Transverse colon (tissue), 4 donors: ENCODE measurements around the gene ORC4. TPM values are rescaled to one million over a fixed set of nuclear protein-coding genes. Genes with fewer than 3 reads are reported as not detected.

ENCODE experiments used
- DNase-seq: peaks from one replicate; pipeline ENCODE4 v3.0.0-alpha.2; 2019
- H3K27ac ChIP-seq, 4 donors: fragments of 200-600 bp; sonication (generic); 2 replicates each; pipeline ENCODE4 v1.5.1; 2016 to 2018; ENCODE audit warnings: inconsistent platforms in 4 of 4
- H3K27me3 ChIP-seq: fragments of 200-600 bp; sonication (generic); 2 replicates; pipeline ENCODE4 v1.5.1; 2017; ENCODE audit warnings: inconsistent platforms
- H3K36me3 ChIP-seq, 4 donors: fragments of 200-600 bp; sonication (generic); 2 replicates each; pipeline ENCODE4 v1.5.1; 2017 to 2019; ENCODE audit warnings: inconsistent platforms in 4 of 4
- H3K4me1 ChIP-seq, 4 donors: fragments of 200-600 bp; sonication (generic); 2 replicates each; pipeline ENCODE4 v1.5.1; 2017 to 2020; ENCODE audit warnings: inconsistent platforms in 4 of 4
- H3K4me3 ChIP-seq, 4 donors: fragments of 200-600 bp; sonication (generic); 1 replicate in 1 of 4; 2 replicates in 3 of 4; pipeline versions ENCODE4 v1.5.1 to v1.6.1; 2017 to 2019; ENCODE audit warnings: inconsistent platforms in 4 of 4
- H3K9me3 ChIP-seq, 2 donors: fragments of 200-600 bp; sonication (generic); 2 replicates each; pipeline ENCODE4 v1.5.1; 2017 to 2019; ENCODE audit warnings: inconsistent platforms in 2 of 2
- EP300 ChIP-seq: sonication (generic); formaldehyde crosslinking; IDR thresholded peaks from one replicate; pipeline ENCODE4 v1.6.1; 2017; ENCODE audit warnings: antibody characterized with exemption, low read depth
- POLR2A ChIP-seq: fragments of 450-650 bp; IDR thresholded peaks from one replicate; pipeline ENCODE4 v1.6.1; 2016; ENCODE audit warnings: antibody characterized with exemption, mild to moderate bottlenecking, moderate library complexity
- POLR2AphosphoS5 ChIP-seq, 3 donors: sonication (generic); formaldehyde crosslinking; IDR thresholded peaks; one replicate each; pipeline ENCODE4 v1.6.1; 2016; ENCODE audit warnings: antibody characterized with exemption in 3 of 3
- WGBS, 2 donors: methylation state at CpG; one replicate each; pipeline ENCODE4 v1.1.5; 2018; ENCODE audit warnings: low coverage in 1 of 2; 5-methylcytosine and 5-hydroxymethylcytosine counted together
- in situ Hi-C, 4 donors: fragments of 200-750 bp; cut with MboI; loops; one replicate each; pipeline versions ENCODE4 v1.15.0 to v1.15.1; 2017; ENCODE audit warnings: low sequenced_read_pairs in 3 of 4, low pct_ligation_motif_present in 1 of 4, low pct_unique_long_range_greater_than_20kb in 1 of 4
- intact Hi-C: fragments of 100-400 bp; cut with DNase I; formaldehyde crosslinking; loops from one replicate; pipeline ENCODE4 v1.15.1; 2023; ENCODE audit warnings: low total_unique reads
- total RNA-seq, 4 donors: library from RNA; depleted of rRNA; stranded (reverse); fragments of >200 nt; gene quantifications; one replicate each; pipeline ENCODE4 v1.1.0, GENCODE V29; 2016
- TF ChIP-seq, protein P1 (sequence below), 5 experiments: fragments of 200-600 bp in 3 of 5; fragments of 450-650 bp in 2 of 5; sonication (generic) in 3 of 5; IDR thresholded peaks; 1 replicate in 2 of 5; 2 replicates in 3 of 5; pipeline ENCODE4 v1.5.1; 2016 to 2017; ENCODE audit warnings: antibody characterized with exemption in 5 of 5, inconsistent platforms in 3 of 5, mild to moderate bottlenecking in 2 of 5, moderate library complexity in 1 of 5

Gene ORC4
- total RNA-seq, 4 donors from 2014 or later, result 5.2 to 65.3 (median 50.1) TPM

- Histone ChIP-seq H3K9me3 (no peaks in the 10 kb centered on the region), H3K4me3 (no peak overlapping the region), H3K4me1 (peaks cover 0 to 13% (median 3%) of the 10 kb centered on the region in 4 donors), H3K36me3 (peaks cover 0 to 20% (median 9%) of the 10 kb centered on the region in 4 donors), H3K27me3 (no peaks in the 10 kb centered on the region), H3K27ac (peak overlapping the region in 1 of 4 donors; percentile 4)
- no peak for DNase-seq
- 88 to 94% methylated on average over 1 of the region's 1 CpG for WGBS, 2 donors
- no peak for TF ChIP-seq POLR2A
- TF ChIP-seq, protein P1, sequence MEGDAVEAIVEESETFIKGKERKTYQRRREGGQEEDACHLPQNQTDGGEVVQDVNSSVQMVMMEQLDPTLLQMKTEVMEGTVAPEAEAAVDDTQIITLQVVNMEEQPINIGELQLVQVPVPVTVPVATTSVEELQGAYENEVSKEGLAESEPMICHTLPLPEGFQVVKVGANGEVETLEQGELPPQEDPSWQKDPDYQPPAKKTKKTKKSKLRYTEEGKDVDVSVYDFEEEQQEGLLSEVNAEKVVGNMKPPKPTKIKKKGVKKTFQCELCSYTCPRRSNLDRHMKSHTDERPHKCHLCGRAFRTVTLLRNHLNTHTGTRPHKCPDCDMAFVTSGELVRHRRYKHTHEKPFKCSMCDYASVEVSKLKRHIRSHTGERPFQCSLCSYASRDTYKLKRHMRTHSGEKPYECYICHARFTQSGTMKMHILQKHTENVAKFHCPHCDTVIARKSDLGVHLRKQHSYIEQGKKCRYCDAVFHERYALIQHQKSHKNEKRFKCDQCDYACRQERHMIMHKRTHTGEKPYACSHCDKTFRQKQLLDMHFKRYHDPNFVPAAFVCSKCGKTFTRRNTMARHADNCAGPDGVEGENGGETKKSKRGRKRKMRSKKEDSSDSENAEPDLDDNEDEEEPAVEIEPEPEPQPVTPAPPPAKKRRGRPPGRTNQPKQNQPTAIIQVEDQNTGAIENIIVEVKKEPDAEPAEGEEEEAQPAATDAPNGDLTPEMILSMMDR (IDR thresholded peaks at IDR 0.05), result no peak
- no peak for TF ChIP-seq EP300
- TF ChIP-seq POLR2AphosphoS5 (IDR thresholded peaks at IDR 0.05), result no peak
- in situ Hi-C loops (loop anchor here in 2 of 4 donors (25.0 kb wide), 2 partner anchors 573 to 1048 kb away; no protein-coding TSS in a partner anchor), intact Hi-C loops (loop anchor here (5.0 kb wide), 2 partner anchors 263 to 568 kb away; no protein-coding TSS in a partner anchor)
These were observed 81.2 kb downstream of the ORC4 start for GRCh38 chr2:147939313-147939712.

DNA sequence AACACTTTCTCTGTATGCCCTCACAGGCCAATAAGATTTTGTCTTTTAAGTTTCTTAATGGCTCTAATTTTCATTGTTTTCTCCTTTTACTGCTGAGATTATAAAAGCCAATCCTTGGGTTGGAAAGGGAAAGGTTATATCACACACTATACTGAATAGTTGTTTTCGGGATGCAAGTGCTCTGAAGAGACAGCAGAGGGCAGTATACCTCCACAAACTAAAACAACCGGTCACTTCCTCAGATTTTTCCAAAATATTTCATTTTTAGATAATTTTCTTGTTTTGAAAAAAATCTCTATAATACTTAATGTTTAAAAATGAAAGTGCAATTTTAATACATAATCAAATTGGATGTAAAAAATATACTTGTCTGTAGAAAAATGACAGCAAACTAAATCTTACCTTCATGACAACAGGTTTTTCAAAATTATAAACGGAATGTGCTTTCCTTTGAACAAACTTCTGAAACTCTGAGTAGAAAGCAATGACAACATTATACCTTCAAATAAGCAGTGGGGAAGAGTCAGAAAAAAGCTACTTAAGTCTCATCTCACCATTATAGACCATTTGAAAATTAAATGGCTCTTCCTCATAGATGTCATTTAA is 82.7 kb downstream of the ORC4 start:
- in situ Hi-C loops (loop anchor here in 2 of 4 donors (25.0 kb wide), 2 partner anchors 574 to 1049 kb away; no protein-coding TSS in a partner anchor), intact Hi-C loops (loop anchor here (5.0 kb wide), 2 partner anchors 264 to 569 kb away; no protein-coding TSS in a partner anchor)
- no peaks in the 10 kb centered on the region for H3K27me3 ChIP-seq
- whole genome bisulfite sequencing, 2 donors, result 35% methylated on average over 3 of the region's 3 CpGs
- H3K36me3 ChIP-seq, result peaks cover 0 to 20% (median 7%) of the 10 kb centered on the region in 4 donors
- peaks cover 0 to 13% (median 3%) of the 10 kb centered on the region in 4 donors for H3K4me1 ChIP-seq
- H3K9me3 ChIP-seq, result no peaks in the 10 kb centered on the region
- DNase-seq, result no peak
- no peak overlapping the region for H3K4me3 ChIP-seq
- no peak overlapping the region for H3K27ac ChIP-seq
- TF ChIP-seq, protein P1 (IDR thresholded peaks at IDR 0.05), result peak; percentile 77 to 88 (median 83)
- no peak for TF ChIP-seq EP300

GRCh38 chr2:147934881-147935620 is 85.5 kb downstream of the ORC4 start:
- in situ Hi-C loops (loop anchor here in 2 of 4 donors (25.0 kb wide), 2 partner anchors 577 to 1052 kb away; no protein-coding TSS in a partner anchor), intact Hi-C loops (loop anchor here (5.0 kb wide), 2 partner anchors 267 to 572 kb away; no protein-coding TSS in a partner anchor)
- H3K4me3 ChIP-seq, result no peak overlapping the region
- no peak for DNase-seq
- H3K27ac ChIP-seq, result no peak overlapping the region
- no peaks in the 10 kb centered on the region for H3K9me3 ChIP-seq
- no peaks in the 10 kb centered on the region for H3K27me3 ChIP-seq
- WGBS, 2 donors, result 67 to 69% methylated on average over 1 of the region's 1 CpG
- peaks cover 0 to 20% (median 7%) of the 10 kb centered on the region in 4 donors for H3K36me3 ChIP-seq
- peaks cover 0 to 13% (median 3%) of the 10 kb centered on the region in 4 donors for H3K4me1 ChIP-seq
- TF ChIP-seq POLR2A, result no peak
- TF ChIP-seq EP300, result no peak
- TF ChIP-seq, protein P1 (IDR thresholded peaks at IDR 0.05), result no peak
- no peak for TF ChIP-seq POLR2AphosphoS5 (IDR thresholded peaks at IDR 0.05)

GRCh38 chr2:147933931-147934330 is 86.6 kb downstream of the ORC4 start:
- Histone ChIP-seq H3K27ac (no peak overlapping the region), H3K27me3 (no peaks in the 10 kb centered on the region), H3K4me1 (peaks cover 0 to 6% (median 0%) of the 10 kb centered on the region in 4 donors), H3K9me3 (no peaks in the 10 kb centered on the region), H3K4me3 (no peak overlapping the region), H3K36me3 (peaks cover 0 to 20% (median 7%) of the 10 kb centered on the region in 4 donors)
- TF ChIP-seq EP300, result no peak
- TF ChIP-seq POLR2A, result no peak
- no peak for TF ChIP-seq POLR2AphosphoS5 (IDR thresholded peaks at IDR 0.05)
- TF ChIP-seq, protein P1 (IDR thresholded peaks at IDR 0.05), result no peak
- in situ Hi-C loops, result loop anchor here in 2 of 4 donors (25.0 kb wide), 2 partner anchors 578 to 1053 kb away; no protein-coding TSS in a partner anchor
- no peak for DNase-seq
- intact Hi-C loops, result no loop called here
